ENCODE measurements around the gene ELL. TPM values are rescaled to one million over a fixed set of nuclear protein-coding genes. Genes with fewer than 3 reads are reported as not detected.

ELL gene
- total and polyA plus RNA-seq, 9 of the 15 experiments (the other 6 are each of a cell fraction or from before 2014, with no cell fraction given) = 0.24 to 22.5 (median 4.1) TPM

- no peak for TF ChIP-seq ZNF830 (CRISPR knock-in tag; IDR thresholded peaks at IDR 0.05)
- no peak for TF ChIP-seq MEF2A (IDR thresholded peaks at IDR 0.05; ENCODE audit: control insufficient read depth, low read depth, low read length)
- TF ChIP-seq CHD1 (IDR thresholded peaks at IDR 0.05; ENCODE audit: low read length) = peak; percentile 85
- no peak for TF ChIP-seq CHD4 (IDR thresholded peaks at IDR 0.05; ENCODE audit: insufficient read depth, insufficient replicate concordance, low read depth, low read length, poor library complexity, severe bottlenecking)
- TF ChIP-seq E2F1 (CRISPR knock-in tag; IDR thresholded peaks at IDR 0.05) = no peak; the same call in 1 of the 2 replicates
- TF ChIP-seq ZNF217 (CRISPR knock-in tag; IDR thresholded peaks at IDR 0.05) = no peak
- no peak for TF ChIP-seq CC2D1A (IDR thresholded peaks at IDR 0.05)
- no peak for TF ChIP-seq SMAD3 (CRISPR knock-in tag; conservative IDR thresholded peaks at IDR 0.05)
- TF ChIP-seq ZNF407 (IDR thresholded peaks at IDR 0.05; ENCODE audit: low read depth) = no peak
- TF ChIP-seq SMARCA5 (IDR thresholded peaks at IDR 0.05) = no peak
Observed at GRCh38 chr19:18437491-18438330, 84.2 kb downstream of the ELL start, which contains the start of gene ISYNA1 (continued).
